ENCODE data around the gene DYRK4.
A peak's percentile ranks its signal among the peaks of the same experiment; 100 is the strongest.

Gene DYRK4

GRCh38 chr12:4628406-4628805 lies 66.4 kb downstream of the DYRK4 start:
- no peak for DNase-seq (ENCODE audit: low spot score)

DNA sequence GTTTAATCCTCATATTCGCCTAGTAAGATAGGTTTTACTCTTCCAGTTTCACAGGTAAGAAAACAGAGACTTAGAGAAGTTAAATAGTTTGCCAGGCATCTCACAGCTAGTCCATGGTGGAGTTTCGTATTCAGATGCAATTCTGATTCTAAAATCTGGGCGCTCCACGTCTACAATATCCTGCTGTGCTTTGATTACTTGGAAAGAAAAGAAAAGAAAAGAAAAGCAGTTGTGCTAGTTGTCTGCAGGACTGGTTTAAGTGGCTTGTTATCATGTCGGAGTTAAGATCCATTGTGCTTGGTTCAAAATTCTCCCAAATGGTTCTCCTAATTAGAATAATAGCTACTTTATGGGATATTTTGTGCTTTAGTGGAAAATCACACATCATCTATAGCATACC lies 68.3 kb downstream of the DYRK4 start:
- DNase-seq (ENCODE audit: low spot score): no peak

DNA sequence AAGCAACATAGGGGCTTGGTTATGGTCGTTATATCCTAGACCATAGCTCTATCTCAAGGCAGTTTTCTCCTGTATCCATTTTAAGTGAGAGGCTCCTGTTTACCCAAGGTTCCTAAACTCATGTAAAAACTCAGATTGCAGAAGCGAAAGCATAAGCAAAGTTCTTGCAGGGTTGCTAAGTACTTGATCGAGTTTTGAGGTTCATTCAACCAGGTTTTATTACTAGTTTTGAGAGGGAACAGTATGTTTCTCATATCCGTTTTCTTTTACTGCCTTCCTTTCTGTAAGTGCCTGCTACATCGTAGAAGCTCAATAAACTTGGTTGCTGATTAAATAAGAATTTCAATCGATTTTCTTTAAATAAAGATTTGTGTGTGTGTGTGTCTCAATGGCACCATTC lies 81.7 kb downstream of the DYRK4 start:
- DNase-seq (ENCODE audit: low spot score): no peak

- no peak for DNase-seq (ENCODE audit: low spot score)
These were observed 83.0 kb downstream of the DYRK4 start for GRCh38 chr12:4645023-4645422.

GRCh38 chr12:4648104-4648500 lies 86.1 kb downstream of the DYRK4 start:
- no peak for DNase-seq (ENCODE audit: low spot score)

- peak; percentile 77 for DNase-seq (ENCODE audit: low spot score)
These were observed 86.7 kb downstream of the DYRK4 start, which contains the start of the genes AKAP3 and NDUFA9 for GRCh38 chr12:4648501-4649357. AKAP3 (minus strand) TSS chr12:4649051; CDS start chr12:4638196, 10,855 bp downstream. NDUFA9 (plus strand) TSS chr12:4649114; CDS start chr12:4649127, 13 bp downstream.

DNA sequence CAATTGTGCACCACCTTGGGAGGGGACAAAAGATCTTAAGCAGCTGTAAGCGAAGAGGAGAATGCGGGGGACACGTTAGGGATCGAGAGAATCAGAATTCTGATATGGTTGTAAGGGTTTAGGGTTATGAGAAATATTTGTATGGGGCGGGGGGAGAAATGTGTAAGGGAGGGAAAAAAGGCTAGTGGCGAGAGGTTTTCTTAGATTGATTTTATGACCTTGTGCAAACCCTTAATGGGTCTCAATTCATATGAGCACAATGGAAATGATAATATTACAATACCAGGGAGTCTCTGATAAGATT lies 87.3 kb downstream of the DYRK4 start:
- DNase-seq (ENCODE audit: low spot score): no peak

DNA sequence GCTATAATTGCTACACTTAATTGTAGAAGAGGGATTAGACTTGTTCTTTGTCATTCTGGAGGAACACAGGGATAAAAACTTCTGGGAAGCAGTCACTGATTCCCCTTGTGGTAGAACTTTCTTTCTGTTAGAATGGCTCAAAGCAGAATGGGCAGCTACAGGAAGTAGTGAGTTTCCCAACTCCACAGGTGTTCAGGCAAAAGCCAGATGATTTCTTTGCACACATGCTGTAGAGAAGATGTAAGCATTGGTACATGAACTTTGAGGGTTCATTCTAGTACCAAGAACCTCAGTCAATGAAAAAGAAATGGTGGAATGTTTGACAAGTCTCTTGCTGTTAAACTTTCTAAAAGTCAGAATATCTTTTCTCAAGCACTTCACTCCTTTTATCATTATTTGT lies 91.2 kb downstream of the DYRK4 start:
- no peak for DNase-seq (ENCODE audit: low spot score)

DNA sequence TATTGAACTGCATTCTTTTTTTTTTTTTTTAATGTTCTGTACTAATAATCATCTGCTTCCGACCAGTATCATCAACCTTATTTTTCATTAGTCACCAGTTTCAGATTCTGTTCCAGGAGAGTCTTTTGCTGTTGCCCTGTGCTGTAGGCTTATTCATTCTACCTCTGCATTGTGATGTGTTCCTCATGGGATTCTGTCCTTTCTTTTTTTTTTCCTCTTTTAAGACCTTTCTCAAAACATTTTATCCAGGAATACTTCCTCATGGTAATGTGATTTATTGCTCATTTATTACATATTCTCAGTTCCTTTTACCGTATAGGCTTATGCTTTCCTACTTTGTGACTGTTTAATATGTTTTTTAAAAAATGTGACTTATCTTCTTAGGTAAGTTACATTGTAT lies 91.7 kb downstream of the DYRK4 start:
- no peak for DNase-seq (ENCODE audit: low spot score)

Data from hepatic stellate cell (primary cell).